ENCODE results near the gene VPS26B. TPM values are rescaled to one million over a fixed set of nuclear protein-coding genes. Genes with fewer than 3 reads are reported as not detected.

Gene VPS26B
- total RNA-seq, 4 donors from 2014 or later, result 33.3 to 52.4 (median 39.4) TPM

DNA sequence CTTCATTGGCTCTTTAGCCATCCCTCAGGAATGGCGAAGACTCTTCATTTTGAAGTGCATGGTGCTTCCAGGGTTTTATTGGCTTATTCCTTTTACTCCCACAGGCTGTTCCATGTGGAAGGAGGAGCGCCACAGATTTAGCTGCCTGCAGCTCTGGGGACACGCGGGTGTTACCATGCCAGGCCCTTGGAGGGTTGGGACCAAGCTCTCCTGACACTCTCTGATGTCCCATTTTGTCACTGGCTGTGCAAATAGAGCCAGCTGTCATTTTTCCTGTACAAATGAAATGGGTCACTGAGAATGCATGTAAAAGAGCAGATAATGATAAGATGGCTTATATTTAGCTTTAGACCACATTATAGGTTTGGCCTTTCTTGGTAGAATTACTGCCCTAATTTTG, 19.4 kb downstream of the VPS26B start:
- TF ChIP-seq, protein P1, sequence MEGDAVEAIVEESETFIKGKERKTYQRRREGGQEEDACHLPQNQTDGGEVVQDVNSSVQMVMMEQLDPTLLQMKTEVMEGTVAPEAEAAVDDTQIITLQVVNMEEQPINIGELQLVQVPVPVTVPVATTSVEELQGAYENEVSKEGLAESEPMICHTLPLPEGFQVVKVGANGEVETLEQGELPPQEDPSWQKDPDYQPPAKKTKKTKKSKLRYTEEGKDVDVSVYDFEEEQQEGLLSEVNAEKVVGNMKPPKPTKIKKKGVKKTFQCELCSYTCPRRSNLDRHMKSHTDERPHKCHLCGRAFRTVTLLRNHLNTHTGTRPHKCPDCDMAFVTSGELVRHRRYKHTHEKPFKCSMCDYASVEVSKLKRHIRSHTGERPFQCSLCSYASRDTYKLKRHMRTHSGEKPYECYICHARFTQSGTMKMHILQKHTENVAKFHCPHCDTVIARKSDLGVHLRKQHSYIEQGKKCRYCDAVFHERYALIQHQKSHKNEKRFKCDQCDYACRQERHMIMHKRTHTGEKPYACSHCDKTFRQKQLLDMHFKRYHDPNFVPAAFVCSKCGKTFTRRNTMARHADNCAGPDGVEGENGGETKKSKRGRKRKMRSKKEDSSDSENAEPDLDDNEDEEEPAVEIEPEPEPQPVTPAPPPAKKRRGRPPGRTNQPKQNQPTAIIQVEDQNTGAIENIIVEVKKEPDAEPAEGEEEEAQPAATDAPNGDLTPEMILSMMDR (IDR thresholded peaks at IDR 0.05; ENCODE audit: low read depth), result no peak

DNA sequence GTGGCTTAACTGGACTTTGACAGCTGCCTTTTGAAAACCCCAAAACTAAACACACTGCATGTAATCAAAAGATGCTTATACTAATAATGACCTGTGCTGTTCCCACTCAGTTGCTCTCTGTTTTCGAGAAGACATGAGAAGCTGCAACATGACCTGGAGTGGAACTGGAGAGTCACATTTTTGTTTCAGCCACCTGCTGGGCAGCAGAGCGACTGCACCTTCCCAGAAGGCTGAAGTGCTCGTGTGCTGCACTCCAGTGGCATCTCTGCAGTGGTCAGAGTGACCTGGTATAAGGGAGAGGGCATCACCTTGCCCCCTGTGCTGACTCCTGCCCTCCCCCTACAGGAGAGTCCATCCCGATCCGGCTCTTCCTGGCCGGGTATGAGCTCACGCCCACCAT, 20.1 kb downstream of the VPS26B start:
- TF ChIP-seq, protein P1 (IDR thresholded peaks at IDR 0.05; ENCODE audit: low read depth), result no peak

DNA sequence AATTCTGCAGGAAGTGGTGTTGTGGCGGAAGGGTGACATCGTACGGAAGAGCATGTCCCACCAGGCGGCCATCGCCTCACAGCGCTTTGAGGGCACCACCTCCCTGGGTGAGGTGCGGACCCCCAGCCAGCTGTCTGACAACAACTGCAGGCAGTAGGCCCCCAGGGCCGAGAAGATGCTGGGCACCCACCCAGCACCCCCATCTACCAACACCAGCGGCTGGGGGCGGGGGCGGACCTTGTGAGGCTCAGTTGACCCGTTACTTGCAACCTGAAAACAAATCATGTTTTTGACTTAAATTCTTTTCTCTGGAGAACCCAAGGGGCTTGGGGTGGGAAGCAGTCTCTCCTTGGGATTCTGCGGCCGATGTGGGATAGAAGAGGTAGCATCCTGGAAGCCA, 21.0 kb downstream of the VPS26B start:
- TF ChIP-seq, protein P1 (IDR thresholded peaks at IDR 0.05; ENCODE audit: low read depth), result no peak

DNA sequence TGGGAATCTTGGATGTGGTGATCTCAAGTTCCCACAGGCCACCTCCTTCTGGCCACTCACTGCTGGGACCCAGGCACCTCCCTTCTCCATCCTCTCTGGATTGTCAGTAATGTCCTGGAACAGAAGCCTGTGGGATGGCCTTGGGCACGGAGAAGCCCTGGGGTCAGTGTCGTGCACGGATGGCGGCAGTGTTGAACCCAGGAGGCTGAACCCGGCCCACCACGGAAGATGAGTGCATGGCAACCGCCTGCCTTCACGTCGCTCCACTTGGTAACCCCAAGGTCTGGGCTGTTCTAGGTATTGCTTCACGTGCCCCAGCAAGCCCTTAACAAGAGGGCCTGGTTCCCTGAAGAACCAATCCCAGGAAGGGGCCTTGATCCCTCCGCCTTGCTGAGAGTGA, 21.6 kb downstream of the VPS26B start:
- TF ChIP-seq, protein P1 (IDR thresholded peaks at IDR 0.05; ENCODE audit: low read depth), result no peak

DNA sequence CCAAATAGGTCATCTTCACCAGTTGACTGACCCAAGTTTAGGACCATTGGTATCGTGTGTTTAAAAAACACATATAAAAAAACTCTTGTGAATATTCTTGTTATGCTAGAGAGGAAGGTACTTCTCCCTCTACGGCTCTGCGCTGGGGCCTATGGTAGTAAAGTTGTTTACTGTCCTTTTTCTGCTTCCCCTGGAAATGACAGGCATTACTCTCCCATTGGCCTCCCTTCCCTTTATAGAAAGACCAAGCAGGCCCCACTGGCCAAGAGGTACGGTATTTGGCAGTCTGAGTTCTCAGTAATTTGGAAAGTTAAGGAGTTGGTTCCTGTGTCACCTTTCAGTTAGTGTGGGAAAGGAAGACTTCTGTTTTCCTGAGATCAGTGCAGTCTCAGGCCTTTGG, 22.2 kb downstream of the VPS26B start:
- TF ChIP-seq, protein P1 (IDR thresholded peaks at IDR 0.05; ENCODE audit: low read depth), result no peak

DNA sequence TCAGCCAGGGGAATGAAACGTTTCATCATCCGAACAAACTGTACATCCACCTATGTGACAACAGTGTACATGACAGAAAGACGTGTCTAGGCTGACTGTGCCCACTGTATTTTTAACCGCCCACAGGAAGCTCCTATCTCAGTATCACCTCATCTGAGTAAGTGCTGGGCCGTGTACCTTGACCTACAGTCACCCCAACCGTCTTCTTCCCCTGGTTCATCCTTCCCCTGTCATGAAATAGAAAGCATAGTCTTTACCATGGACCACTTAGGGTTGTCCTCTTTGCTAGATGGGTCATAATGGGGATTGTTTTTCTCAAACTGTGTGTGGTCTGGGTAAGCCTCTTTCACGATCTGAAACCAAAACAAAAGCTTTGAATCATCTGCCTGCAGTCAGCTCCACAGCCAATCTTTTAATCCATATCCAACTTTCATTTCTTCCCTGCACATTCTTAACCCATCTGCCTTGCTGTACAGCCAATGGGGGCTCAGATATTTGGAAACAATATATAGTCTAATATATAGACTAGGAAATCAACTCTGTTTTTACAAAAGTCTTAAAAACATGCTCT, 24.5 kb downstream of the VPS26B start:
- TF ChIP-seq, protein P1 (IDR thresholded peaks at IDR 0.05; ENCODE audit: low read depth), result no peak

DNA sequence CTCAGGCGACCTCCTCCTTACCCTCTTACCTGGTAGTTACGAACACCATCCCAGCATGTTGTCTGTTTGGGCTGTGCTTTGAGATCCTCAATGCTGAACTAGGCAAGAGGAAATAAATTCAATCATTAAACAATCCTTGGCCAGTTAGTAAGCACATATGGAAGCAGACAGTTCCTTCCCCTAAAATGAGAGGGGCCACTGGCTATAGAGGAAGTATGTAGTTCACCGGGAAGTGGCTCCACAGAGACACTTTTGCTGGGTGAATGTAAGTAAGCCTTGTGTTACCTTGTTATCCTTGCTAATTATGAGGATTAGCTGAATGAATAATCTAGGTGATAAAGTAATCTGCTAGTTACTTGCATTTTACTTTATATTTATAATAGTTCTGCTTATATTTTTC, 25.8 kb downstream of the VPS26B start:
- TF ChIP-seq, protein P1 (IDR thresholded peaks at IDR 0.05; ENCODE audit: low read depth), result no peak

Data from subcutaneous adipose tissue (tissue), 4 donors.